DOHH2 (cell line): ENCODE data around the gene CAPN2.

Experiments
- H3F3A ChIP-seq: fragments of 200-600 bp; sonication (generic), shearing (Covaris generic); 2 replicates; pipeline ENCODE4 v1.6.0; 2016; ENCODE audit warnings: antibody characterized with exemption, mild to moderate bottlenecking; ENCODE audit not compliant: control insufficient read depth, insufficient read depth
- H3K27ac ChIP-seq: fragments of 200-600 bp; sonication (generic); 2 replicates; pipeline ENCODE4 v1.5.1; 2014; ENCODE audit warnings: low read depth, mild to moderate bottlenecking, low read length, moderate library complexity
- H3K27me3 ChIP-seq: fragments of 200-600 bp; sonication (generic); 2 replicates; pipeline ENCODE4 v1.6.1; 2014; ENCODE audit warnings: mild to moderate bottlenecking, low read length, mixed read lengths; ENCODE audit not compliant: control insufficient read depth
- H3K36me3 ChIP-seq: fragments of 200-600 bp; sonication (generic); 2 replicates; pipeline ENCODE4 v1.6.1; 2014; ENCODE audit warnings: mild to moderate bottlenecking, low read length, moderate library complexity, mixed read lengths; ENCODE audit not compliant: control insufficient read depth
- H3K4me1 ChIP-seq: fragments of 200-600 bp; sonication (generic); 2 replicates; pipeline ENCODE4 v1.6.1; 2014; ENCODE audit warnings: mild to moderate bottlenecking, low read length, mixed read lengths; ENCODE audit not compliant: control insufficient read depth
- H3K4me2 ChIP-seq: fragments of 200-600 bp; sonication (generic); 2 replicates; pipeline ENCODE4 v1.6.0; 2014; ENCODE audit warnings: mild to moderate bottlenecking, low read length, moderate library complexity
- H3K4me3 ChIP-seq: fragments of 200-600 bp; sonication (generic); 2 replicates; pipeline ENCODE4 v1.5.1; 2014; ENCODE audit warnings: mild to moderate bottlenecking, low read length, mixed read lengths
- H3K79me2 ChIP-seq: fragments of 200-600 bp; sonication (generic); 2 replicates; pipeline ENCODE4 v1.6.1; 2014; ENCODE audit warnings: mild to moderate bottlenecking, low read length, mixed read lengths; ENCODE audit not compliant: control insufficient read depth
- H3K9me2 ChIP-seq: fragments of 200-600 bp; sonication (generic); replicated peaks from 2 replicates; pipeline ENCODE4 v1.6.1; 2014; ENCODE audit warnings: mild to moderate bottlenecking, low read length, mixed read lengths; ENCODE audit not compliant: control insufficient read depth
- H3K9me3 ChIP-seq: fragments of 200-600 bp; sonication (generic); 2 replicates; pipeline ENCODE4 v1.6.1; 2014; ENCODE audit warnings: antibody characterized with exemption, low read length, mixed read lengths; ENCODE audit not compliant: control insufficient read depth, insufficient read depth
- H4K20me1 ChIP-seq: fragments of 200-600 bp; sonication (generic); 2 replicates; pipeline ENCODE4 v1.6.0; 2014; ENCODE audit warnings: low read depth, mild to moderate bottlenecking, antibody characterized with exemption, low read length, moderate library complexity; ENCODE audit not compliant: control insufficient read depth, insufficient read depth
- CTCF ChIP-seq: fragments of 200-600 bp; sonication (generic); IDR thresholded peaks from one replicate; pipeline ENCODE4 v1.5.1; 2014; ENCODE audit warnings: antibody characterized with exemption, mild to moderate bottlenecking, low read depth, low read length; ENCODE audit not compliant: poor library complexity, severe bottlenecking
- EZH2phosphoT487 ChIP-seq: fragments of 200-600 bp; sonication (generic); IDR thresholded peaks from 2 replicates; pipeline ENCODE4 v1.6.1; 2017; ENCODE audit warnings: borderline replicate concordance, mild to moderate bottlenecking, antibody characterized with exemption, low read length, moderate library complexity, mixed read lengths

Gene CAPN2

GRCh38 chr1:223725578-223725977 lies 13.2 kb downstream of the CAPN2 start:
- Histone ChIP-seq H3F3A (no peaks in the 10 kb centered on the region), H3K27me3 (no peaks in the 10 kb centered on the region), H3K9me2 (no peaks in the 10 kb centered on the region), H3K79me2 (no peaks in the 10 kb centered on the region), H4K20me1 (no peaks in the 10 kb centered on the region), H3K9me3 (no peaks in the 10 kb centered on the region), H3K4me3 (no peak overlapping the region), H3K36me3 (no peaks in the 10 kb centered on the region), H3K4me1 (no peaks in the 10 kb centered on the region), H3K27ac (no peak overlapping the region), H3K4me2 (no peak overlapping the region)
- TF ChIP-seq EZH2phosphoT487 (no peak), CTCF (no peak)

GRCh38 chr1:223726380-223727001 lies 14.2 kb downstream of the CAPN2 start:
- no peaks in the 10 kb centered on the region for H3K4me1 ChIP-seq
- no peak overlapping the region for H3K4me2 ChIP-seq
- no peak for TF ChIP-seq CTCF
- TF ChIP-seq EZH2phosphoT487: no peak
- no peaks in the 10 kb centered on the region for H3K36me3 ChIP-seq
- no peaks in the 10 kb centered on the region for H3K9me3 ChIP-seq
- no peaks in the 10 kb centered on the region for H3K9me2 ChIP-seq
- H4K20me1 ChIP-seq: no peaks in the 10 kb centered on the region
- H3F3A ChIP-seq: no peaks in the 10 kb centered on the region
- H3K4me3 ChIP-seq: no peak overlapping the region
- H3K79me2 ChIP-seq: no peaks in the 10 kb centered on the region
- H3K27me3 ChIP-seq: no peaks in the 10 kb centered on the region
- no peak overlapping the region for H3K27ac ChIP-seq

- Histone ChIP-seq H3K79me2 (no peaks in the 10 kb centered on the region), H3K27ac (no peak overlapping the region), H3F3A (no peaks in the 10 kb centered on the region), H4K20me1 (no peaks in the 10 kb centered on the region), H3K4me3 (no peak overlapping the region), H3K9me3 (no peaks in the 10 kb centered on the region), H3K36me3 (no peaks in the 10 kb centered on the region), H3K27me3 (no peaks in the 10 kb centered on the region), H3K4me2 (no peak overlapping the region), H3K4me1 (no peaks in the 10 kb centered on the region), H3K9me2 (no peaks in the 10 kb centered on the region)
- TF ChIP-seq CTCF (no peak), EZH2phosphoT487 (no peak)
These were observed 15.2 kb downstream of the CAPN2 start for GRCh38 chr1:223727541-223727940.
